Measurements from ENCODE around the gene ASAP3.

DNA sequence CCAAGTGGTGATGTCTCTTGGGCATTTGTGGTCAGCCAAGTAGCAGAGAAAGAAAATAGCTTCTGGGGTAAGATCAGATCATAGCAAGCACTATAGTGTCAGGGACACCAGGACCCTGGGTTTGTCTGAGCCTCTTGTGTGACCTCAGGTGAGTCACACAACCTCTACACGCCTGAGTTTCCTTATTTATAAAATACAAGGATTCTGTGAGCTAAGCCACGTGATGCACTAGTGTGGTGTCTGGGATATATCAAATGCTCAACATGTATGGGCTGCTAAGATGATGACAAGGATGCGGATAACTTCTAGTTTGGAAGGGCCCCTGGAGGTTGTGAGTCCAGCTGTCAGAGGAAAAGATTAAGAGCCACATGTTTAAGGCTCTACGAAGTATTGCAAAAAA, 89.8 kb downstream of the ASAP3 start:
- TF ChIP-seq, protein P1, sequence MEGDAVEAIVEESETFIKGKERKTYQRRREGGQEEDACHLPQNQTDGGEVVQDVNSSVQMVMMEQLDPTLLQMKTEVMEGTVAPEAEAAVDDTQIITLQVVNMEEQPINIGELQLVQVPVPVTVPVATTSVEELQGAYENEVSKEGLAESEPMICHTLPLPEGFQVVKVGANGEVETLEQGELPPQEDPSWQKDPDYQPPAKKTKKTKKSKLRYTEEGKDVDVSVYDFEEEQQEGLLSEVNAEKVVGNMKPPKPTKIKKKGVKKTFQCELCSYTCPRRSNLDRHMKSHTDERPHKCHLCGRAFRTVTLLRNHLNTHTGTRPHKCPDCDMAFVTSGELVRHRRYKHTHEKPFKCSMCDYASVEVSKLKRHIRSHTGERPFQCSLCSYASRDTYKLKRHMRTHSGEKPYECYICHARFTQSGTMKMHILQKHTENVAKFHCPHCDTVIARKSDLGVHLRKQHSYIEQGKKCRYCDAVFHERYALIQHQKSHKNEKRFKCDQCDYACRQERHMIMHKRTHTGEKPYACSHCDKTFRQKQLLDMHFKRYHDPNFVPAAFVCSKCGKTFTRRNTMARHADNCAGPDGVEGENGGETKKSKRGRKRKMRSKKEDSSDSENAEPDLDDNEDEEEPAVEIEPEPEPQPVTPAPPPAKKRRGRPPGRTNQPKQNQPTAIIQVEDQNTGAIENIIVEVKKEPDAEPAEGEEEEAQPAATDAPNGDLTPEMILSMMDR (IDR thresholded peaks at IDR 0.05; ENCODE audit: low read depth, low read length), result no peak
- no peak for TF ChIP-seq EZH2phosphoT487 (IDR thresholded peaks at IDR 0.05; ENCODE audit: low read depth)
